Body of pancreas (tissue), 4 donors: ENCODE data around the gene TRERF1.

Experiments used
- CTCF ChIP-seq, 7 experiments: fragments of 450-650 bp in 4 of 7; fragments of 200-600 bp in 3 of 7; sonication (generic) in 3 of 7; IDR thresholded peaks; one replicate each; pipeline ENCODE4 v1.5.1; 2016 to 2019; ENCODE audit warnings: antibody characterized with exemption in 7 of 7
- POLR2A ChIP-seq, 3 donors: fragments of 450-650 bp; IDR thresholded peaks; one replicate each; pipeline ENCODE4 v1.6.1; 2016; ENCODE audit warnings: antibody characterized with exemption in 3 of 3, mild to moderate bottlenecking in 2 of 3

- TF ChIP-seq CTCF (IDR thresholded peaks at IDR 0.05) = no peak
- no peak for TF ChIP-seq POLR2A (IDR thresholded peaks at IDR 0.05)
Observed at GRCh38 chr6:42431877-42432276, 19.8 kb downstream of the TRERF1 start.
